Measurements from ENCODE around the gene NAT16. TPM values are rescaled to one million over a fixed set of nuclear protein-coding genes. Genes with fewer than 3 reads are reported as not detected.

Gene NAT16
- total and polyA plus RNA-seq, 2 donors = not detected

GRCh38 chr7:101156277-101156676, 23.8 kb downstream of the NAT16 start:
- Histone ChIP-seq H3K36me3 (ENCODE audit: control insufficient read depth in 2 of 2, insufficient read depth in 2 of 2, low read length in 1 of 2) (peaks cover 4 to 19% of the 10 kb centered on the region in 2 donors), H3K4me1 (ENCODE audit: control insufficient read depth in 2 of 2, insufficient read depth in 2 of 2, low read length in 2 of 2) (peaks cover 14 to 15% of the 10 kb centered on the region in 2 donors), H3K9me3 (ENCODE audit: control insufficient read depth in 2 of 2, insufficient read depth in 1 of 2, low read length in 1 of 2) (peaks cover 0 to 5% of the 10 kb centered on the region in 2 donors), H3K4me3 (ENCODE audit: low read length in 2 of 2) (no peak overlapping the region), H3K27me3 (ENCODE audit: control insufficient read depth in 2 of 2, insufficient read depth in 1 of 2, low read length in 1 of 2) (peaks cover 3 to 18% of the 10 kb centered on the region in 2 donors), H3K27ac (ENCODE audit: low read depth in 1 of 2, low read length in 1 of 2) (no peak overlapping the region)
- 94% methylated on average over 6 of the region's 6 CpGs for WGBS
- DNase-seq (ENCODE audit: low read depth in 6 of 9, low spot score in 9 of 9) = no peak

GRCh38 chr7:101155303-101155702, 24.8 kb downstream of the NAT16 start:
- DNase-seq (ENCODE audit: low read depth in 6 of 9, low spot score in 9 of 9) = no peak
- WGBS = 73% methylated on average over 4 of the region's 4 CpGs
- Histone ChIP-seq H3K4me1 (ENCODE audit: control insufficient read depth in 2 of 2, insufficient read depth in 2 of 2, low read length in 2 of 2) (peaks cover 14 to 15% of the 10 kb centered on the region in 2 donors), H3K9me3 (ENCODE audit: control insufficient read depth in 2 of 2, insufficient read depth in 1 of 2, low read length in 1 of 2) (peaks cover 0 to 5% of the 10 kb centered on the region in 2 donors), H3K36me3 (ENCODE audit: control insufficient read depth in 2 of 2, insufficient read depth in 2 of 2, low read length in 1 of 2) (peaks cover 4 to 17% of the 10 kb centered on the region in 2 donors), H3K27ac (ENCODE audit: low read depth in 1 of 2, low read length in 1 of 2) (no peak overlapping the region), H3K27me3 (ENCODE audit: control insufficient read depth in 2 of 2, insufficient read depth in 1 of 2, low read length in 1 of 2) (peaks cover 0 to 10% of the 10 kb centered on the region in 2 donors), H3K4me3 (ENCODE audit: low read length in 2 of 2) (peak overlapping the region; percentile 59 to 63)

GRCh38 chr7:101154693-101155102, 25.4 kb downstream of the NAT16 start:
- Histone ChIP-seq H3K4me1 (ENCODE audit: control insufficient read depth in 2 of 2, insufficient read depth in 2 of 2, low read length in 2 of 2) (peaks cover 14 to 15% of the 10 kb centered on the region in 2 donors), H3K9me3 (ENCODE audit: control insufficient read depth in 2 of 2, insufficient read depth in 1 of 2, low read length in 1 of 2) (peaks cover 0 to 5% of the 10 kb centered on the region in 2 donors), H3K4me3 (ENCODE audit: low read length in 2 of 2) (peak overlapping the region; percentile 59 to 63), H3K27me3 (ENCODE audit: control insufficient read depth in 2 of 2, insufficient read depth in 1 of 2, low read length in 1 of 2) (peaks cover 0 to 6% of the 10 kb centered on the region in 2 donors), H3K27ac (ENCODE audit: low read depth in 1 of 2, low read length in 1 of 2) (no peak overlapping the region), H3K36me3 (ENCODE audit: control insufficient read depth in 2 of 2, insufficient read depth in 2 of 2, low read length in 1 of 2) (peaks cover 4 to 14% of the 10 kb centered on the region in 2 donors)
- no peak for DNase-seq (ENCODE audit: low read depth in 6 of 9, low spot score in 9 of 9)
- WGBS = 1% methylated on average over 34 of the region's 34 CpGs

- DNase-seq (ENCODE audit: low read depth in 6 of 9, low spot score in 9 of 9) = peak; percentile 84 to 98 (median 96)
- H3K36me3 ChIP-seq (ENCODE audit: control insufficient read depth in 2 of 2, insufficient read depth in 2 of 2, low read length in 1 of 2) = peaks cover 4 to 11% of the 10 kb centered on the region in 2 donors
- no peak within 1 kb of the TSS for H3K27ac ChIP-seq (ENCODE audit: low read depth in 1 of 2, low read length in 1 of 2)
- peaks cover 0 to 11% of the 10 kb centered on the region in 2 donors for H3K27me3 ChIP-seq (ENCODE audit: control insufficient read depth in 2 of 2, insufficient read depth in 1 of 2, low read length in 1 of 2)
- 3% methylated on average over 50 of the region's 51 CpGs for WGBS
- peaks cover 0 to 5% of the 10 kb centered on the region in 2 donors for H3K9me3 ChIP-seq (ENCODE audit: control insufficient read depth in 2 of 2, insufficient read depth in 1 of 2, low read length in 1 of 2)
- H3K4me1 ChIP-seq (ENCODE audit: control insufficient read depth in 2 of 2, insufficient read depth in 2 of 2, low read length in 2 of 2) = peaks cover 14 to 15% of the 10 kb centered on the region in 2 donors
- peak within 1 kb of the TSS; percentile 59 to 63 for H3K4me3 ChIP-seq (ENCODE audit: low read length in 2 of 2)
These were observed 26.0 kb downstream of the NAT16 start, which contains the start of gene AP1S1 for GRCh38 chr7:101153969-101154692. Gene AP1S1 (plus strand): TSS chr7:101154476. CDS start chr7:101154515, 39 bp downstream.

GRCh38 chr7:101151908-101152651, 28.0 kb downstream of the NAT16 start:
- Histone ChIP-seq H3K4me1 (ENCODE audit: control insufficient read depth in 2 of 2, insufficient read depth in 2 of 2, low read length in 2 of 2) (peaks cover 14 to 15% of the 10 kb centered on the region in 2 donors), H3K27ac (ENCODE audit: low read depth in 1 of 2, low read length in 1 of 2) (no peak overlapping the region), H3K27me3 (ENCODE audit: control insufficient read depth in 2 of 2, insufficient read depth in 1 of 2, low read length in 1 of 2) (peaks cover 0 to 25% of the 10 kb centered on the region in 2 donors), H3K4me3 (ENCODE audit: low read length in 2 of 2) (no peak overlapping the region), H3K36me3 (ENCODE audit: control insufficient read depth in 2 of 2, insufficient read depth in 2 of 2, low read length in 1 of 2) (peaks cover under 1 to 6% of the 10 kb centered on the region in 2 donors), H3K9me3 (ENCODE audit: control insufficient read depth in 2 of 2, insufficient read depth in 1 of 2, low read length in 1 of 2) (peaks cover 0 to 5% of the 10 kb centered on the region in 2 donors)
- DNase-seq (ENCODE audit: low read depth in 6 of 9, low spot score in 9 of 9) = no peak
- WGBS = 90% methylated on average over 2 of the region's 2 CpGs

- peaks cover 6 to 26% of the 10 kb centered on the region in 2 donors for H3K4me1 ChIP-seq (ENCODE audit: control insufficient read depth in 2 of 2, insufficient read depth in 2 of 2, low read length in 2 of 2)
- DNase-seq (ENCODE audit: low read depth in 6 of 9, low spot score in 9 of 9) = peak in 1 of 9 donors; percentile 50
- no peaks in the 10 kb centered on the region for H3K36me3 ChIP-seq (ENCODE audit: control insufficient read depth in 2 of 2, insufficient read depth in 2 of 2, low read length in 1 of 2)
- 82% methylated on average over 4 of the region's 4 CpGs for WGBS
- H3K27ac ChIP-seq (ENCODE audit: low read depth in 1 of 2, low read length in 1 of 2) = peak overlapping the region in 1 of 2 donors; percentile 40
- H3K27me3 ChIP-seq (ENCODE audit: control insufficient read depth in 2 of 2, insufficient read depth in 1 of 2, low read length in 1 of 2) = peaks cover 5 to 28% of the 10 kb centered on the region in 2 donors
- no peaks in the 10 kb centered on the region for H3K9me3 ChIP-seq (ENCODE audit: control insufficient read depth in 2 of 2, insufficient read depth in 1 of 2, low read length in 1 of 2)
- H3K4me3 ChIP-seq (ENCODE audit: low read length in 2 of 2) = no peak overlapping the region
These were observed 39.2 kb downstream of the NAT16 start for GRCh38 chr7:101140746-101141382.

GRCh38 chr7:101140339-101140699, 39.8 kb downstream of the NAT16 start:
- Histone ChIP-seq H3K27ac (ENCODE audit: low read depth in 1 of 2, low read length in 1 of 2) (peak overlapping the region in 1 of 2 donors; percentile 40), H3K9me3 (ENCODE audit: control insufficient read depth in 2 of 2, insufficient read depth in 1 of 2, low read length in 1 of 2) (no peaks in the 10 kb centered on the region), H3K36me3 (ENCODE audit: control insufficient read depth in 2 of 2, insufficient read depth in 2 of 2, low read length in 1 of 2) (no peaks in the 10 kb centered on the region), H3K4me3 (ENCODE audit: low read length in 2 of 2) (no peak overlapping the region), H3K27me3 (ENCODE audit: control insufficient read depth in 2 of 2, insufficient read depth in 1 of 2, low read length in 1 of 2) (peaks cover 4 to 32% of the 10 kb centered on the region in 2 donors), H3K4me1 (ENCODE audit: control insufficient read depth in 2 of 2, insufficient read depth in 2 of 2, low read length in 2 of 2) (peaks cover 6 to 26% of the 10 kb centered on the region in 2 donors)
- no peak for DNase-seq (ENCODE audit: low read depth in 6 of 9, low spot score in 9 of 9)
- 73% methylated on average over 3 of the region's 3 CpGs for WGBS

- Histone ChIP-seq H3K27ac (ENCODE audit: low read depth in 1 of 2, low read length in 1 of 2) (peak overlapping the region in 1 of 2 donors; percentile 42), H3K36me3 (ENCODE audit: control insufficient read depth in 2 of 2, insufficient read depth in 2 of 2, low read length in 1 of 2) (no peaks in the 10 kb centered on the region), H3K4me1 (ENCODE audit: control insufficient read depth in 2 of 2, insufficient read depth in 2 of 2, low read length in 2 of 2) (peaks cover 6 to 21% of the 10 kb centered on the region in 2 donors), H3K27me3 (ENCODE audit: control insufficient read depth in 2 of 2, insufficient read depth in 1 of 2, low read length in 1 of 2) (peaks cover 2 to 37% of the 10 kb centered on the region in 2 donors), H3K9me3 (ENCODE audit: control insufficient read depth in 2 of 2, insufficient read depth in 1 of 2, low read length in 1 of 2) (no peaks in the 10 kb centered on the region), H3K4me3 (ENCODE audit: low read length in 2 of 2) (no peak overlapping the region)
- 7% methylated on average over 16 of the region's 16 CpGs for WGBS
- peak in 2 of 9 donors; percentile 21 to 53 for DNase-seq (ENCODE audit: low read depth in 6 of 9, low spot score in 9 of 9)
These were observed 41.8 kb downstream of the NAT16 start for GRCh38 chr7:101138213-101138870.

Measured in thymus (tissue), 11 donors.